CD14-positive monocyte (primary cell): ENCODE data around the gene TIAM1. TPM values are rescaled to one million over a fixed set of nuclear protein-coding genes. Genes with fewer than 3 reads are reported as not detected.

ENCODE experiments used
- DNase-seq, 3 donors: peaks; one replicate each; pipeline ENCODE4 v3.0.0-alpha.2; 2011 to 2022
- H2AFZ ChIP-seq: 2 replicates; pipeline ENCODE4 v1.6.0; 2012; ENCODE audit warnings: mild to moderate bottlenecking, low read depth, low read length, inconsistent platforms; ENCODE audit not compliant: insufficient read depth, poor library complexity, severe bottlenecking
- H3K27ac ChIP-seq, 2 donors: 1 replicate in 1 of 2; 2 replicates in 1 of 2; pipeline ENCODE4 v1.5.1; 2012 to 2013; ENCODE audit warnings: low read length in 2 of 2, control low read depth in 1 of 2, inconsistent platforms in 1 of 2, low read depth in 1 of 2, mild to moderate bottlenecking in 1 of 2
- H3K27me3 ChIP-seq, 2 donors: one replicate each; pipeline versions ENCODE4 v1.6.0 to v1.6.1; 2011 to 2013; ENCODE audit warnings: low read length in 2 of 2; ENCODE audit not compliant: control insufficient read depth in 2 of 2, insufficient read depth in 2 of 2
- H3K36me3 ChIP-seq, 2 donors: replicated peaks in 1 of 2; 1 replicate in 1 of 2; 2 replicates in 1 of 2; pipeline versions ENCODE4 v1.5.1 to v1.6.1; 2012 to 2013; ENCODE audit warnings: low read length in 2 of 2, control low read depth in 1 of 2, inconsistent platforms in 1 of 2, mild to moderate bottlenecking in 1 of 2; ENCODE audit not compliant: insufficient read depth in 2 of 2, control insufficient read depth in 1 of 2
- H3K4me1 ChIP-seq, 2 donors: 1 replicate in 1 of 2; 2 replicates in 1 of 2; pipeline versions ENCODE4 v1.5.1 to v1.6.1; 2012 to 2013; ENCODE audit warnings: low read length in 2 of 2, control low read depth in 1 of 2, inconsistent platforms in 1 of 2, mild to moderate bottlenecking in 1 of 2, moderate library complexity in 1 of 2; ENCODE audit not compliant: insufficient read depth in 2 of 2, control insufficient read depth in 1 of 2
- H3K4me2 ChIP-seq: replicated peaks from 2 replicates; pipeline ENCODE3; 2012; ENCODE audit warnings: low read length, moderate library complexity, mild to moderate bottlenecking; ENCODE audit not compliant: poor library complexity, severe bottlenecking; ENCODE audit errors: extremely low read depth
- H3K4me3 ChIP-seq, 3 experiments: fragments of 200-600 bp in 1 of 3; sonication (generic) in 1 of 3; replicated peaks in 1 of 3; 1 replicate in 2 of 3; 2 replicates in 1 of 3; pipeline ENCODE4 v1.5.1; 2011 to 2013; ENCODE audit warnings: low read length in 3 of 3, mild to moderate bottlenecking in 3 of 3, control low read depth in 2 of 3, low read depth in 2 of 3, inconsistent platforms in 1 of 3, moderate library complexity in 1 of 3
- H3K79me2 ChIP-seq: 2 replicates; pipeline ENCODE4 v1.6.0; 2012; ENCODE audit warnings: mild to moderate bottlenecking, control low read depth, inconsistent platforms, low read length, moderate library complexity; ENCODE audit not compliant: insufficient read depth
- H3K9ac ChIP-seq: 2 replicates; pipeline ENCODE4 v1.6.0; 2017; ENCODE audit warnings: low read length, mild to moderate bottlenecking; ENCODE audit not compliant: insufficient read depth, poor library complexity, severe bottlenecking
- H3K9me3 ChIP-seq, 2 donors: replicated peaks in 1 of 2; 1 replicate in 1 of 2; 2 replicates in 1 of 2; pipeline versions ENCODE4 v1.5.1 to v1.6.1; 2012 to 2013; ENCODE audit warnings: low read length in 2 of 2, control low read depth in 1 of 2; ENCODE audit not compliant: control insufficient read depth in 1 of 2, insufficient read depth in 1 of 2
- H4K20me1 ChIP-seq: 2 replicates; pipeline ENCODE4 v1.6.0; 2012; ENCODE audit warnings: mild to moderate bottlenecking, low read length, control low read depth, moderate library complexity; ENCODE audit not compliant: insufficient read depth
- H3K27ac Mint-ChIP-seq, 7 donors: one replicate each; pipeline ENCODE4 v1.8.0; 2020; ENCODE audit warnings: mild to moderate bottlenecking in 7 of 7, mixed read lengths in 7 of 7, moderate library complexity in 6 of 7, inconsistent platforms in 2 of 7
- H3K27me3 Mint-ChIP-seq, 3 donors: one replicate each; pipeline ENCODE4 v1.8.0; 2021 to 2022; ENCODE audit warnings: low read depth in 3 of 3, mild to moderate bottlenecking in 3 of 3, mixed read lengths in 3 of 3, moderate library complexity in 3 of 3, inconsistent platforms in 1 of 3
- H3K36me3 Mint-ChIP-seq, 2 donors: one replicate each; pipeline ENCODE4 v1.8.0; 2020; ENCODE audit warnings: mixed read lengths in 2 of 2, inconsistent platforms in 1 of 2, mild to moderate bottlenecking in 1 of 2
- H3K4me1 Mint-ChIP-seq: one replicate; pipeline ENCODE4 v1.8.0; 2020; ENCODE audit warnings: mild to moderate bottlenecking, mixed read lengths
- H3K4me3 Mint-ChIP-seq, 2 donors: one replicate each; pipeline ENCODE4 v1.8.0; 2020; ENCODE audit warnings: mild to moderate bottlenecking in 2 of 2, mixed read lengths in 2 of 2, moderate library complexity in 1 of 2
- H3K9me3 Mint-ChIP-seq, 7 donors: one replicate each; pipeline ENCODE4 v1.8.0; 2020 to 2022; ENCODE audit warnings: mixed read lengths in 7 of 7, mild to moderate bottlenecking in 6 of 7, moderate library complexity in 6 of 7, inconsistent platforms in 2 of 7
- WGBS: methylation state at CpG from one replicate; pipeline ENCODE4 v1.1.5; 2013; ENCODE audit warnings: missing lambda C conversion rate; ENCODE audit not compliant: insufficient coverage; 5-methylcytosine and 5-hydroxymethylcytosine counted together
- intact Hi-C, 2 donors: fragments of 100-400 bp; cut with micrococcal nuclease; formaldehyde crosslinking; loops; one replicate each; pipeline versions ENCODE4 v1.15.0 to v1.15.1; 2023
- polyA plus RNA-seq, 3 donors: library from polyadenylated mRNA; depleted of rRNA in 1 of 3; unstranded in 2 of 3; stranded (reverse) in 1 of 3; fragments of 300-500 nt in 2 of 3; fragments of >200 nt in 1 of 3; fragmentation: Illumina TruSeq in 2 of 3; gene quantifications; 1 replicate in 2 of 3; 2 replicates in 1 of 3; pipeline ENCODE4 v1.2.3, GENCODE V29; 2012 to 2021
- TF ChIP-seq, protein P1 (sequence below): fragments of 200-600 bp; IDR thresholded peaks from one replicate; pipeline ENCODE4 v1.8.0; 2022; ENCODE audit warnings: antibody characterized with exemption, mild to moderate bottlenecking

Gene TIAM1
- polyA plus RNA-seq, 3 donors: 17.7 to 55.0 (median 45.3) TPM

- Mint-ChIP-seq H3K36me3 (peaks cover 23 to 48% of the 10 kb centered on the region in 2 donors), H3K27me3 (peaks cover 0 to 1% (median under 1%) of the 10 kb centered on the region in 3 donors), H3K9me3 (peaks cover 0 to 7% (median 0%) of the 10 kb centered on the region in 7 donors), H3K4me3 (no peak overlapping the region), H3K4me1 (peaks cover 21% of the 10 kb centered on the region), H3K27ac (no peak overlapping the region)
- Histone ChIP-seq H3K4me1 (peaks cover 6 to 14% of the 10 kb centered on the region in 2 donors), H3K9me3 (no peaks in the 10 kb centered on the region), H3K27me3 (no peaks in the 10 kb centered on the region), H3K79me2 (no peaks in the 10 kb centered on the region), H3K4me2 (no peak overlapping the region), H2AFZ (no peak overlapping the region), H3K36me3 (peaks cover 6 to 36% of the 10 kb centered on the region in 2 donors), H3K9ac (no peak overlapping the region), H3K27ac (no peak overlapping the region), H4K20me1 (peaks cover 9% of the 10 kb centered on the region), H3K4me3 (no peak overlapping the region)
- no peak for DNase-seq
- no CpG with 5 or more reads among the region's 8 CpGs for WGBS
- TF ChIP-seq, protein P1, sequence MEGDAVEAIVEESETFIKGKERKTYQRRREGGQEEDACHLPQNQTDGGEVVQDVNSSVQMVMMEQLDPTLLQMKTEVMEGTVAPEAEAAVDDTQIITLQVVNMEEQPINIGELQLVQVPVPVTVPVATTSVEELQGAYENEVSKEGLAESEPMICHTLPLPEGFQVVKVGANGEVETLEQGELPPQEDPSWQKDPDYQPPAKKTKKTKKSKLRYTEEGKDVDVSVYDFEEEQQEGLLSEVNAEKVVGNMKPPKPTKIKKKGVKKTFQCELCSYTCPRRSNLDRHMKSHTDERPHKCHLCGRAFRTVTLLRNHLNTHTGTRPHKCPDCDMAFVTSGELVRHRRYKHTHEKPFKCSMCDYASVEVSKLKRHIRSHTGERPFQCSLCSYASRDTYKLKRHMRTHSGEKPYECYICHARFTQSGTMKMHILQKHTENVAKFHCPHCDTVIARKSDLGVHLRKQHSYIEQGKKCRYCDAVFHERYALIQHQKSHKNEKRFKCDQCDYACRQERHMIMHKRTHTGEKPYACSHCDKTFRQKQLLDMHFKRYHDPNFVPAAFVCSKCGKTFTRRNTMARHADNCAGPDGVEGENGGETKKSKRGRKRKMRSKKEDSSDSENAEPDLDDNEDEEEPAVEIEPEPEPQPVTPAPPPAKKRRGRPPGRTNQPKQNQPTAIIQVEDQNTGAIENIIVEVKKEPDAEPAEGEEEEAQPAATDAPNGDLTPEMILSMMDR: no peak
- intact Hi-C loops: no loop called here
Measured at GRCh38 chr21:31164713-31165694, 179.1 kb downstream of the TIAM1 start.

DNA sequence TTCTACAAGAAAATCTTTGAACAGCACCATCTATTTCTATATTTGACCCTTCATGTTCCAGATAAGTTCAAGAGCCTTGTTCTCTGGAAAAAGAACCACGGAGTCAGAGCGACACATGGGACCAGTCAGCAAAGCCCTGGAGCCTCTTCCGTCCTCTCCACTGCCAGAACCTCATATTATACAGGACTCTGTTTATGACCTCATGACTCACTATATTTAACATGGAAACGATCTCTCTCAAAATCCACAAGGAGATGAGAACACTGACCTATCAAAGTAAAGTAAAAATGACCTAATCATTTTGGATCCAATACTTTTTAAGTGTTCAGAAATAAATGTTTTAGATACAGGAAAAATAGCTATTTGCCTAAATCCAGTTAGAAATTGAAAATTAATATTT lies 181.2 kb downstream of the TIAM1 start:
- H3K27ac ChIP-seq: no peak overlapping the region
- no peak overlapping the region for H3K9ac ChIP-seq
- no peaks in the 10 kb centered on the region for H3K27me3 ChIP-seq
- WGBS: 100% methylated on average over 2 of the region's 4 CpGs
- peaks cover 17% of the 10 kb centered on the region for H4K20me1 ChIP-seq
- Mint-ChIP-seq H3K4me1 (peaks cover 30% of the 10 kb centered on the region), H3K4me3 (no peak overlapping the region), H3K36me3 (peaks cover 24 to 57% of the 10 kb centered on the region in 2 donors), H3K27me3 (peaks cover 0 to 2% (median 1%) of the 10 kb centered on the region in 3 donors), H3K9me3 (peaks cover 0 to 7% (median 0%) of the 10 kb centered on the region in 7 donors), H3K27ac (no peak overlapping the region)
- TF ChIP-seq, protein P1: no peak
- no peak overlapping the region for H3K4me2 ChIP-seq
- peaks cover 22 to 28% of the 10 kb centered on the region in 2 donors for H3K4me1 ChIP-seq
- H3K36me3 ChIP-seq: peaks cover 6 to 42% of the 10 kb centered on the region in 2 donors
- no peak for DNase-seq
- peaks cover 0 to 2% of the 10 kb centered on the region in 2 donors for H3K9me3 ChIP-seq
- no peak overlapping the region for H2AFZ ChIP-seq
- no peak overlapping the region for H3K4me3 ChIP-seq
- H3K79me2 ChIP-seq: no peaks in the 10 kb centered on the region
- intact Hi-C loops: no loop called here
